LNCaP clone FGC (cell line): ENCODE results near the gene NIPAL4.

Experiments
- DNase-seq: peaks from one replicate; pipeline ENCODE4 v3.0.0-alpha.2; 2011; ENCODE audit warnings: low read depth
- H3K4me3 ChIP-seq: 2 replicates; pipeline ENCODE4 v1.5.1; 2011; ENCODE audit warnings: mild to moderate bottlenecking, low read depth, low read length, control low read depth
- CTCF ChIP-seq: IDR thresholded peaks from 2 replicates; pipeline ENCODE4 v1.5.1; 2012; ENCODE audit warnings: mild to moderate bottlenecking; ENCODE audit not compliant: control insufficient read depth, insufficient read depth; ENCODE audit errors: extremely low read depth

The NIPAL4 gene

GRCh38 chr5:157463081-157463480 lies 3.1 kb downstream of the NIPAL4 start:
- no peak overlapping the region for H3K4me3 ChIP-seq
- no peak for DNase-seq
- TF ChIP-seq CTCF: no peak

- H3K4me3 ChIP-seq: no peak overlapping the region
- TF ChIP-seq CTCF: no peak
- no peak for DNase-seq
Observed at GRCh38 chr5:157463621-157464518, 3.9 kb downstream of the NIPAL4 start.

- no peak overlapping the region for H3K4me3 ChIP-seq
- TF ChIP-seq CTCF: no peak
- DNase-seq: no peak
Observed at GRCh38 chr5:157464519-157465171, 4.6 kb downstream of the NIPAL4 start.

- no peak for DNase-seq
- H3K4me3 ChIP-seq: no peak overlapping the region
- TF ChIP-seq CTCF: no peak
Observed at GRCh38 chr5:157468293-157468965, 8.4 kb downstream of the NIPAL4 start.

- no peak for TF ChIP-seq CTCF
- DNase-seq: no peak
- no peak overlapping the region for H3K4me3 ChIP-seq
Observed at GRCh38 chr5:157469073-157469472, 9.1 kb downstream of the NIPAL4 start.

- no peak for DNase-seq
- no peak for TF ChIP-seq CTCF
- H3K4me3 ChIP-seq: no peak overlapping the region
Observed at GRCh38 chr5:157469687-157470086, 9.7 kb downstream of the NIPAL4 start.
